Measurements from ENCODE around the gene SDK1.

SDK1 gene

GRCh38 chr7:4268040-4268965 is 967.3 kb downstream of the SDK1 start:
- H3K4me3 ChIP-seq (ENCODE audit: low read depth, low read length): no peak overlapping the region
- no peak for DNase-seq (ENCODE audit: low read depth)
- TF ChIP-seq CTCF (conservative IDR thresholded peaks at IDR 0.05; ENCODE audit: low read depth, low read length): no peak

GRCh38 chr7:4269086-4269485 is 968.0 kb downstream of the SDK1 start:
- no peak for TF ChIP-seq CTCF (conservative IDR thresholded peaks at IDR 0.05; ENCODE audit: low read depth, low read length)
- H3K4me3 ChIP-seq (ENCODE audit: low read depth, low read length): no peak overlapping the region
- DNase-seq (ENCODE audit: low read depth): no peak

- TF ChIP-seq CTCF (conservative IDR thresholded peaks at IDR 0.05; ENCODE audit: low read depth, low read length): no peak
- no peak for DNase-seq (ENCODE audit: low read depth)
- H3K4me3 ChIP-seq (ENCODE audit: low read depth, low read length): no peak overlapping the region
These were observed 968.7 kb downstream of the SDK1 start for GRCh38 chr7:4269746-4270145.

GRCh38 chr7:4270268-4270667 is 969.2 kb downstream of the SDK1 start:
- TF ChIP-seq CTCF (conservative IDR thresholded peaks at IDR 0.05; ENCODE audit: low read depth, low read length): no peak
- no peak overlapping the region for H3K4me3 ChIP-seq (ENCODE audit: low read depth, low read length)
- no peak for DNase-seq (ENCODE audit: low read depth)

- H3K4me3 ChIP-seq (ENCODE audit: low read depth, low read length): no peak overlapping the region
- no peak for DNase-seq (ENCODE audit: low read depth)
These were observed 970.1 kb downstream of the SDK1 start for GRCh38 chr7:4270941-4271715.

GRCh38 chr7:4271716-4272015 is 970.6 kb downstream of the SDK1 start:
- TF ChIP-seq CTCF (conservative IDR thresholded peaks at IDR 0.05; ENCODE audit: low read depth, low read length): no peak
- DNase-seq (ENCODE audit: low read depth): no peak
- H3K4me3 ChIP-seq (ENCODE audit: low read depth, low read length): no peak overlapping the region

More at GRCh38 chr7:4270941-4271715, 970.1 kb downstream of the SDK1 start:
- no peak for TF ChIP-seq CTCF (conservative IDR thresholded peaks at IDR 0.05; ENCODE audit: low read depth, low read length)

Measured in choroid plexus epithelial cell (primary cell).